ENCODE results near the gene NR5A2. TPM values are rescaled to one million over a fixed set of nuclear protein-coding genes. Genes with fewer than 3 reads are reported as not detected.

NR5A2 gene
- total RNA-seq, 2 donors from 2014 or later, result 0.62 to 1.7 TPM

GRCh38 chr1:200062143-200062542 lies 34.6 kb downstream of the NR5A2 start:
- Mint-ChIP-seq H3K4me3 (no peak overlapping the region), H3K9me3 (no peaks in the 10 kb centered on the region), H3K27me3 (ENCODE audit: insufficient read depth) (no peaks in the 10 kb centered on the region), H3K4me1 (peaks cover 6% of the 10 kb centered on the region), H3K36me3 (ENCODE audit: low read depth) (no peaks in the 10 kb centered on the region), H3K27ac (no peak overlapping the region)
- no peaks in the 10 kb centered on the region for H3K27me3 ChIP-seq (ENCODE audit: control insufficient read depth, insufficient read depth, low read length, poor library complexity, severe bottlenecking)
- H3K4me1 ChIP-seq (ENCODE audit: control insufficient read depth, insufficient read depth, low read length), result no peaks in the 10 kb centered on the region
- no peak for DNase-seq
- no peak for TF ChIP-seq CTCF (conservative IDR thresholded peaks at IDR 0.05)
- H3K9ac ChIP-seq (ENCODE audit: extremely low read depth, low read length, poor library complexity, severe bottlenecking), result no peak overlapping the region
- no peak overlapping the region for H3K4me3 ChIP-seq (ENCODE audit: low read length)
- no peaks in the 10 kb centered on the region for H3K9me3 ChIP-seq (ENCODE audit: control insufficient read depth, low read length)
- WGBS, 2 experiments (ENCODE audit: insufficient coverage in 1 of 2, insufficient read length in 1 of 2), result 86 to 91% methylated on average over 1 to 2 of the region's 2 CpGs
- H3K36me3 ChIP-seq (ENCODE audit: control insufficient read depth, insufficient read depth, low read length), result no peaks in the 10 kb centered on the region
- H3K27ac ChIP-seq (ENCODE audit: low read depth, low read length), result no peak overlapping the region

- TF ChIP-seq CTCF (conservative IDR thresholded peaks at IDR 0.05), result no peak
- Histone ChIP-seq H3K36me3 (ENCODE audit: control insufficient read depth, insufficient read depth, low read length) (no peaks in the 10 kb centered on the region), H3K27ac (ENCODE audit: low read depth, low read length) (no peak overlapping the region), H3K9ac (ENCODE audit: extremely low read depth, low read length, poor library complexity, severe bottlenecking) (no peak overlapping the region), H3K27me3 (ENCODE audit: control insufficient read depth, insufficient read depth, low read length, poor library complexity, severe bottlenecking) (no peaks in the 10 kb centered on the region), H3K4me1 (ENCODE audit: control insufficient read depth, insufficient read depth, low read length) (no peaks in the 10 kb centered on the region), H3K9me3 (ENCODE audit: control insufficient read depth, low read length) (no peaks in the 10 kb centered on the region), H3K4me3 (ENCODE audit: low read length) (no peak overlapping the region)
- no peaks in the 10 kb centered on the region for H3K9me3 Mint-ChIP-seq
- H3K4me3 Mint-ChIP-seq, result no peak overlapping the region
- H3K27me3 Mint-ChIP-seq (ENCODE audit: insufficient read depth), result no peaks in the 10 kb centered on the region
- DNase-seq, result no peak
- 89 to 95% methylated on average over 3 to 4 of the region's 4 CpGs for WGBS, 2 experiments (ENCODE audit: insufficient coverage in 1 of 2, insufficient read length in 1 of 2)
- peaks cover 10% of the 10 kb centered on the region for H3K4me1 Mint-ChIP-seq
- H3K27ac Mint-ChIP-seq, result no peak overlapping the region
- H3K36me3 Mint-ChIP-seq (ENCODE audit: low read depth), result no peaks in the 10 kb centered on the region
Observed at GRCh38 chr1:200072636-200073285, 45.3 kb downstream of the NR5A2 start.

- no peak overlapping the region for H3K9ac ChIP-seq (ENCODE audit: extremely low read depth, low read length, poor library complexity, severe bottlenecking)
- no peaks in the 10 kb centered on the region for H3K27me3 Mint-ChIP-seq (ENCODE audit: insufficient read depth)
- H3K36me3 ChIP-seq (ENCODE audit: control insufficient read depth, insufficient read depth, low read length), result no peaks in the 10 kb centered on the region
- H3K27ac ChIP-seq (ENCODE audit: low read depth, low read length), result no peak overlapping the region
- H3K9me3 Mint-ChIP-seq, result no peaks in the 10 kb centered on the region
- no peak overlapping the region for H3K4me3 ChIP-seq (ENCODE audit: low read length)
- DNase-seq, result no peak
- TF ChIP-seq CTCF (conservative IDR thresholded peaks at IDR 0.05), result no peak
- no peak overlapping the region for H3K27ac Mint-ChIP-seq
- WGBS, 2 experiments (ENCODE audit: insufficient coverage in 1 of 2, insufficient read length in 1 of 2), result no CpG with 5 or more reads among the region's 1 CpG
- H3K27me3 ChIP-seq (ENCODE audit: control insufficient read depth, insufficient read depth, low read length, poor library complexity, severe bottlenecking), result no peaks in the 10 kb centered on the region
- no peaks in the 10 kb centered on the region for H3K9me3 ChIP-seq (ENCODE audit: control insufficient read depth, low read length)
- no peaks in the 10 kb centered on the region for H3K4me1 ChIP-seq (ENCODE audit: control insufficient read depth, insufficient read depth, low read length)
- H3K4me3 Mint-ChIP-seq, result no peak overlapping the region
- H3K36me3 Mint-ChIP-seq (ENCODE audit: low read depth), result no peaks in the 10 kb centered on the region
- H3K4me1 Mint-ChIP-seq, result peaks cover 10% of the 10 kb centered on the region
Observed at GRCh38 chr1:200073286-200073637, 45.8 kb downstream of the NR5A2 start.
